ENCODE measurements around the gene LMAN2L.

LMAN2L gene

GRCh38 chr2:96715658-96716057, 24.2 kb downstream of the LMAN2L start:
- Histone ChIP-seq H3K36me3 (replicated peaks) (peaks cover 7% of the 10 kb centered on the region), H3K27me3 (replicated peaks) (no peaks in the 10 kb centered on the region), H3K27ac (no peak overlapping the region), H3K4me3 (ENCODE audit: low read depth, low read length) (no peak overlapping the region)
- DNase-seq: no peak
- in situ Hi-C loops (cut with HindIII; ENCODE audit: low pct_ligation_motif_present, low sequenced_read_pairs): no loop called here
- no peak for TF ChIP-seq CTCF (IDR thresholded peaks at IDR 0.05; ENCODE audit: low read depth, low read length, missing control alignments)

GRCh38 chr2:96710985-96711384, 28.9 kb downstream of the LMAN2L start:
- Histone ChIP-seq H3K4me3 (ENCODE audit: low read depth, low read length) (no peak overlapping the region), H3K27ac (no peak overlapping the region), H3K27me3 (replicated peaks) (no peaks in the 10 kb centered on the region), H3K36me3 (replicated peaks) (peaks cover 42% of the 10 kb centered on the region)
- in situ Hi-C loops (cut with HindIII; ENCODE audit: low pct_ligation_motif_present, low sequenced_read_pairs): no loop called here
- TF ChIP-seq CTCF (IDR thresholded peaks at IDR 0.05; ENCODE audit: low read depth, low read length, missing control alignments): no peak
- DNase-seq: no peak

- no peak for DNase-seq
- in situ Hi-C loops (cut with HindIII; ENCODE audit: low pct_ligation_motif_present, low sequenced_read_pairs): no loop called here
- Histone ChIP-seq H3K27me3 (replicated peaks) (no peaks in the 10 kb centered on the region), H3K36me3 (replicated peaks) (peaks cover 15% of the 10 kb centered on the region), H3K27ac (no peak overlapping the region), H3K4me3 (ENCODE audit: low read depth, low read length) (no peak overlapping the region)
- TF ChIP-seq CTCF (IDR thresholded peaks at IDR 0.05; ENCODE audit: low read depth, low read length, missing control alignments): no peak
Measured at GRCh38 chr2:96703021-96703751, 36.7 kb downstream of the LMAN2L start.

GRCh38 chr2:96702098-96702785, 37.6 kb downstream of the LMAN2L start:
- Histone ChIP-seq H3K27me3 (replicated peaks) (no peaks in the 10 kb centered on the region), H3K27ac (no peak overlapping the region), H3K36me3 (replicated peaks) (peaks cover 11% of the 10 kb centered on the region), H3K4me3 (ENCODE audit: low read depth, low read length) (no peak overlapping the region)
- TF ChIP-seq CTCF (IDR thresholded peaks at IDR 0.05; ENCODE audit: low read depth, low read length, missing control alignments): no peak
- DNase-seq: no peak
- in situ Hi-C loops (cut with HindIII; ENCODE audit: low pct_ligation_motif_present, low sequenced_read_pairs): no loop called here

- H3K36me3 ChIP-seq (replicated peaks): peaks cover 5% of the 10 kb centered on the region
- H3K27me3 ChIP-seq (replicated peaks): no peaks in the 10 kb centered on the region
- TF ChIP-seq CTCF (IDR thresholded peaks at IDR 0.05; ENCODE audit: low read depth, low read length, missing control alignments): no peak
- no peak overlapping the region for H3K27ac ChIP-seq
- no peak overlapping the region for H3K4me3 ChIP-seq (ENCODE audit: low read depth, low read length)
- in situ Hi-C loops (cut with HindIII; ENCODE audit: low pct_ligation_motif_present, low sequenced_read_pairs): no loop called here
- no peak for DNase-seq
Measured at GRCh38 chr2:96701636-96702035, 38.2 kb downstream of the LMAN2L start.

Measured in brain microvascular endothelial cell (primary cell).